ENCODE results near the gene GGT7.

Gene GGT7

GRCh38 chr20:34824452-34824805, 48.2 kb downstream of the GGT7 start:
- DNase-seq, result peak; percentile 92
- Histone ChIP-seq H3K9ac (ENCODE audit: low read length) (peak overlapping the region; percentile 85), H3K4me1 (ENCODE audit: low read length) (no peaks in the 10 kb centered on the region), H3K79me2 (ENCODE audit: low read length) (peaks cover 56% of the 10 kb centered on the region), H3F3A (ENCODE audit: insufficient read depth, low read length) (peaks cover 6% of the 10 kb centered on the region; the same call in 1 of the 2 replicates), H3K9me3 (replicated peaks; ENCODE audit: insufficient read depth, low read length) (no peaks in the 10 kb centered on the region), H4K20me1 (ENCODE audit: insufficient read depth, low read length) (peaks cover 16% of the 10 kb centered on the region), H3K27ac (ENCODE audit: low read length) (peak overlapping the region; percentile 64; the same call in 1 of the 2 replicates), H2AFZ (ENCODE audit: low read length) (peak overlapping the region; percentile 82), H3K9me2 (replicated peaks; ENCODE audit: insufficient read depth, low read length) (no peaks in the 10 kb centered on the region), H3K4me2 (ENCODE audit: low read depth, low read length) (peak overlapping the region; percentile 65), H3K36me3 (replicated peaks; ENCODE audit: insufficient read depth, low read length) (no peaks in the 10 kb centered on the region), H3K4me3 (ENCODE audit: low read length) (peak overlapping the region; percentile 97), H3K27me3 (replicated peaks; ENCODE audit: insufficient read depth, low read length) (no peaks in the 10 kb centered on the region)
- TF ChIP-seq EZH2phosphoT487 (IDR thresholded peaks at IDR 0.05; ENCODE audit: low read length) (no peak), EZH2 (optimal IDR thresholded peaks at IDR 0.05; ENCODE audit: low read depth, low read length) (no peak), CTCF (IDR thresholded peaks at IDR 0.05; ENCODE audit: low read length) (no peak)

- Histone ChIP-seq H3K36me3 (replicated peaks; ENCODE audit: insufficient read depth, low read length) (no peaks in the 10 kb centered on the region), H2AFZ (ENCODE audit: low read length) (no peak overlapping the region), H3K9ac (ENCODE audit: low read length) (peak overlapping the region; percentile 2; the same call in 1 of the 2 replicates), H3K9me2 (replicated peaks; ENCODE audit: insufficient read depth, low read length) (no peaks in the 10 kb centered on the region), H3K27me3 (replicated peaks; ENCODE audit: insufficient read depth, low read length) (no peaks in the 10 kb centered on the region), H3K4me3 (ENCODE audit: low read length) (peak overlapping the region; percentile 97), H4K20me1 (ENCODE audit: insufficient read depth, low read length) (peaks cover 20% of the 10 kb centered on the region), H3K9me3 (replicated peaks; ENCODE audit: insufficient read depth, low read length) (no peaks in the 10 kb centered on the region), H3F3A (ENCODE audit: insufficient read depth, low read length) (peaks cover 6% of the 10 kb centered on the region; the same call in 1 of the 2 replicates), H3K4me1 (ENCODE audit: low read length) (no peaks in the 10 kb centered on the region), H3K27ac (ENCODE audit: low read length) (no peak overlapping the region), H3K4me2 (ENCODE audit: low read depth, low read length) (peak overlapping the region; percentile 65), H3K79me2 (ENCODE audit: low read length) (peaks cover 60% of the 10 kb centered on the region)
- no peak for TF ChIP-seq EZH2 (optimal IDR thresholded peaks at IDR 0.05; ENCODE audit: low read depth, low read length)
- TF ChIP-seq EZH2phosphoT487 (IDR thresholded peaks at IDR 0.05; ENCODE audit: low read length), result no peak
- no peak for DNase-seq
These were observed 48.6 kb downstream of the GGT7 start for GRCh38 chr20:34824026-34824425.

- Histone ChIP-seq H3K27me3 (replicated peaks; ENCODE audit: insufficient read depth, low read length) (no peaks in the 10 kb centered on the region), H3K9ac (ENCODE audit: low read length) (no peak overlapping the region), H3K4me3 (ENCODE audit: low read length) (no peak overlapping the region), H4K20me1 (ENCODE audit: insufficient read depth, low read length) (peaks cover 28% of the 10 kb centered on the region), H3K4me1 (ENCODE audit: low read length) (no peaks in the 10 kb centered on the region), H3K79me2 (ENCODE audit: low read length) (peaks cover 89% of the 10 kb centered on the region), H2AFZ (ENCODE audit: low read length) (no peak overlapping the region), H3K9me2 (replicated peaks; ENCODE audit: insufficient read depth, low read length) (no peaks in the 10 kb centered on the region), H3K27ac (ENCODE audit: low read length) (no peak overlapping the region), H3F3A (ENCODE audit: insufficient read depth, low read length) (peaks cover 6% of the 10 kb centered on the region; the same call in 1 of the 2 replicates), H3K9me3 (replicated peaks; ENCODE audit: insufficient read depth, low read length) (no peaks in the 10 kb centered on the region), H3K36me3 (replicated peaks; ENCODE audit: insufficient read depth, low read length) (no peaks in the 10 kb centered on the region), H3K4me2 (ENCODE audit: low read depth, low read length) (no peak overlapping the region)
- DNase-seq, result no peak
- TF ChIP-seq CTCF (IDR thresholded peaks at IDR 0.05; ENCODE audit: low read length), result no peak
- TF ChIP-seq EZH2phosphoT487 (IDR thresholded peaks at IDR 0.05; ENCODE audit: low read length), result no peak
- TF ChIP-seq EZH2 (optimal IDR thresholded peaks at IDR 0.05; ENCODE audit: low read depth, low read length), result no peak
These were observed 51.7 kb downstream of the GGT7 start for GRCh38 chr20:34820805-34821578.

- Histone ChIP-seq H3K27me3 (replicated peaks; ENCODE audit: insufficient read depth, low read length) (no peaks in the 10 kb centered on the region), H4K20me1 (ENCODE audit: insufficient read depth, low read length) (peaks cover 28% of the 10 kb centered on the region), H3K4me3 (ENCODE audit: low read length) (no peak overlapping the region), H3F3A (ENCODE audit: insufficient read depth, low read length) (no peaks in the 10 kb centered on the region), H3K9me3 (replicated peaks; ENCODE audit: insufficient read depth, low read length) (no peaks in the 10 kb centered on the region), H2AFZ (ENCODE audit: low read length) (no peak overlapping the region), H3K4me1 (ENCODE audit: low read length) (no peaks in the 10 kb centered on the region), H3K9me2 (replicated peaks; ENCODE audit: insufficient read depth, low read length) (no peaks in the 10 kb centered on the region), H3K4me2 (ENCODE audit: low read depth, low read length) (no peak overlapping the region), H3K9ac (ENCODE audit: low read length) (no peak overlapping the region), H3K36me3 (replicated peaks; ENCODE audit: insufficient read depth, low read length) (no peaks in the 10 kb centered on the region), H3K27ac (ENCODE audit: low read length) (no peak overlapping the region), H3K79me2 (ENCODE audit: low read length) (peaks cover 97% of the 10 kb centered on the region)
- DNase-seq, result no peak
- TF ChIP-seq EZH2 (optimal IDR thresholded peaks at IDR 0.05; ENCODE audit: low read depth, low read length), result no peak
- no peak for TF ChIP-seq EZH2phosphoT487 (IDR thresholded peaks at IDR 0.05; ENCODE audit: low read length)
- TF ChIP-seq CTCF (IDR thresholded peaks at IDR 0.05; ENCODE audit: low read length), result no peak
These were observed 54.9 kb downstream of the GGT7 start for GRCh38 chr20:34817801-34818200.
